K562 (cell line): Measurements from ENCODE around the gene TUSC7.

Experiments used
- DNMT1 ChIP-seq: fragments of 450-650 bp; IDR thresholded peaks from 2 replicates; pipeline ENCODE4 v1.6.1; 2016; ENCODE audit warnings: antibody characterized with exemption, mild to moderate bottlenecking
- MAZ ChIP-seq, 2 experiments: fragments of 450-650 bp in 1 of 2; sonication (generic) in 1 of 2; formaldehyde crosslinking; IDR thresholded peaks in 1 of 2; conservative IDR thresholded peaks in 1 of 2; 2 replicates each; pipeline versions ENCODE4 v1.4.0 to v1.5.0; 2020; ENCODE audit warnings: mild to moderate bottlenecking in 1 of 2, missing genetic modification reagents in 1 of 2
- NFIC ChIP-seq: fragments of 450-650 bp; IDR thresholded peaks from 2 replicates; pipeline ENCODE4 v1.6.1; 2017; ENCODE audit warnings: mild to moderate bottlenecking, inconsistent platforms
- NFIX ChIP-seq: fragments of 250-450 bp; sonication (Bioruptor Pico); IDR thresholded peaks from 2 replicates; pipeline ENCODE4 v1.4.0; 2020; ENCODE audit warnings: low read depth, mild to moderate bottlenecking, moderate library complexity
- POLR2AphosphoS5 ChIP-seq: IDR thresholded peaks from 2 replicates; pipeline ENCODE4 v1.6.1; 2011; ENCODE audit warnings: mild to moderate bottlenecking, low read depth, low read length, moderate library complexity; ENCODE audit not compliant: control insufficient read depth, insufficient read depth
- SREBF2 ChIP-seq: sonication (generic); formaldehyde crosslinking; IDR thresholded peaks from 2 replicates; pipeline ENCODE4 v1.4.0; 2020; ENCODE audit warnings: mild to moderate bottlenecking, missing genetic modification reagents
- ZNF24 ChIP-seq: fragments of 450-650 bp; IDR thresholded peaks from 2 replicates; pipeline ENCODE4 v1.6.1; 2016
- TF ChIP-seq, protein P1 (sequence below): fragments of 450-650 bp; formaldehyde crosslinking; IDR thresholded peaks from 2 replicates; pipeline ENCODE4 v1.4.0; 2022; ENCODE audit warnings: missing genetic modification characterization
- TF ChIP-seq, protein P2 (sequence below): fragments of 250-450 bp; sonication (Bioruptor Pico); IDR thresholded peaks from 2 replicates; pipeline ENCODE4 v1.4.0; 2020

GRCh38 chr3:116667791-116668190 lies 41.8 kb upstream of the TUSC7 start:
- no peak for TF ChIP-seq DNMT1
- no peak for TF ChIP-seq SREBF2 (CRISPR knock-in tag)
- no peak for TF ChIP-seq MAZ (CRISPR knock-in tag; conservative IDR thresholded peaks at IDR 0.05 in 1 of 2, IDR thresholded peaks at IDR 0.05 in 1 of 2)
- TF ChIP-seq, protein P1, sequence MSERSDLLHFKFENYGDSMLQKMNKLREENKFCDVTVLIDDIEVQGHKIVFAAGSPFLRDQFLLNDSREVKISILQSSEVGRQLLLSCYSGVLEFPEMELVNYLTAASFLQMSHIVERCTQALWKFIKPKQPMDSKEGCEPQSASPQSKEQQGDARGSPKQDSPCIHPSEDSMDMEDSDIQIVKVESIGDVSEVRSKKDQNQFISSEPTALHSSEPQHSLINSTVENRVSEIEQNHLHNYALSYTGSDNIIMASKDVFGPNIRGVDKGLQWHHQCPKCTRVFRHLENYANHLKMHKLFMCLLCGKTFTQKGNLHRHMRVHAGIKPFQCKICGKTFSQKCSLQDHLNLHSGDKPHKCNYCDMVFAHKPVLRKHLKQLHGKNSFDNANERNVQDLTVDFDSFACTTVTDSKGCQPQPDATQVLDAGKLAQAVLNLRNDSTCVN: no peak
- no peak for TF ChIP-seq POLR2AphosphoS5
- TF ChIP-seq, protein P2, sequence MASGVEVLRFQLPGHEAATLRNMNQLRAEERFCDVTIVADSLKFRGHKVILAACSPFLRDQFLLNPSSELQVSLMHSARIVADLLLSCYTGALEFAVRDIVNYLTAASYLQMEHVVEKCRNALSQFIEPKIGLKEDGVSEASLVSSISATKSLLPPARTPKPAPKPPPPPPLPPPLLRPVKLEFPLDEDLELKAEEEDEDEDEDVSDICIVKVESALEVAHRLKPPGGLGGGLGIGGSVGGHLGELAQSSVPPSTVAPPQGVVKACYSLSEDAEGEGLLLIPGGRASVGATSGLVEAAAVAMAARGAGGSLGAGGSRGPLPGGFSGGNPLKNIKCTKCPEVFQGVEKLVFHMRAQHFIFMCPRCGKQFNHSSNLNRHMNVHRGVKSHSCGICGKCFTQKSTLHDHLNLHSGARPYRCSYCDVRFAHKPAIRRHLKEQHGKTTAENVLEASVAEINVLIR (CRISPR knock-in tag): no peak
- no peak for TF ChIP-seq NFIC
- TF ChIP-seq NFIX (CRISPR knock-in tag): no peak
- no peak for TF ChIP-seq ZNF24
